Measurements from ENCODE around the gene DAZAP1. TPM values are rescaled to one million over a fixed set of nuclear protein-coding genes. Genes with fewer than 3 reads are reported as not detected.
A peak's percentile ranks its signal among the peaks of the same experiment; 100 is the strongest.
"Not testable (repeated sequence)": the region's sequence is repeated elsewhere in the genome, so short reads cannot be mapped to it uniquely, and the experiment has no call there.

DAZAP1 gene
- total RNA-seq, 1 donor from 2014 or later, result 98.7 TPM

DNA sequence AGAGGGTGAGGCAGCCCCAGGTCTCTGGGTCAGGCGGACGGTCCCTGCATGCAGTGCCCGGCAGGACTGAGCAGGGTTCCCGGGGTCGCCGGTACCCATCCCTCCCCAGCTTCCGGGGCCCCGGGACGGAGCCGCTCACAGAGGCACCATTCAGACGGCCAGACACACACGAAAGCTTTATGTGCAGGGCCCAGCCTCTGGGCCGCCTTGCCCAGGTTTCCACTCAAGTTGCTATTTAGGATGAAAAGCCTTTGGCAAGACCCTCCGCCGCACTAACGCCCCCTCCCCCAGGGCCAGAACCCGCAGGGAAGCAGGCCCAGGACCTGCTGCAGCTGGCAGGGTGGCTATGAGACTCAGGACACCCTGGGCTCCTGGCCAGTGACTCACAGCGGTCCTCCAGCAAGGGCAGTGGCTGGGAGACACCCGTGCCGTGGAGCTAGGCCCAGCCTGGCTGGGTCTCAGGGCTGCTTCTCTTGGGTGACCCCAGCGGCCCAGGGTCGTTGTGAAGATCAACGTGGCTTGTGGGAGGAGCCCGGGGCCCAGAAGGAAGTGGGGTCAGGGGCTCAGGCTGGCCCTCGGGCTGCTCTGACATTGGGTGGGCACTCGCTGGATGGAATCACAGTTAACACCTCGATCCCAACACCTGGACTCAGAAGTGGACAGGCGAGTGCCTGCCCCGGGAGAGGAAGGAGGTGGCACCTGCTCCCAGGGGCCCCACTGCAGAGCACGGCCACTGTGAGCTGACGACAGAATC is 66.8 kb downstream of the DAZAP1 start:
- Histone ChIP-seq H3K9me3 (no peaks in the 10 kb centered on the region), H3K27me3 (peaks cover 43% of the 10 kb centered on the region), H3K36me3 (no peaks in the 10 kb centered on the region), H3K27ac (no peak overlapping the region), H3K4me3 (no peak overlapping the region), H3K4me1 (peaks cover 27% of the 10 kb centered on the region)
- DNase-seq (no peak), ATAC-seq (no peak)
- intact Hi-C loops (cut with DNase I), result no loop called here
- TF ChIP-seq, protein P1, sequence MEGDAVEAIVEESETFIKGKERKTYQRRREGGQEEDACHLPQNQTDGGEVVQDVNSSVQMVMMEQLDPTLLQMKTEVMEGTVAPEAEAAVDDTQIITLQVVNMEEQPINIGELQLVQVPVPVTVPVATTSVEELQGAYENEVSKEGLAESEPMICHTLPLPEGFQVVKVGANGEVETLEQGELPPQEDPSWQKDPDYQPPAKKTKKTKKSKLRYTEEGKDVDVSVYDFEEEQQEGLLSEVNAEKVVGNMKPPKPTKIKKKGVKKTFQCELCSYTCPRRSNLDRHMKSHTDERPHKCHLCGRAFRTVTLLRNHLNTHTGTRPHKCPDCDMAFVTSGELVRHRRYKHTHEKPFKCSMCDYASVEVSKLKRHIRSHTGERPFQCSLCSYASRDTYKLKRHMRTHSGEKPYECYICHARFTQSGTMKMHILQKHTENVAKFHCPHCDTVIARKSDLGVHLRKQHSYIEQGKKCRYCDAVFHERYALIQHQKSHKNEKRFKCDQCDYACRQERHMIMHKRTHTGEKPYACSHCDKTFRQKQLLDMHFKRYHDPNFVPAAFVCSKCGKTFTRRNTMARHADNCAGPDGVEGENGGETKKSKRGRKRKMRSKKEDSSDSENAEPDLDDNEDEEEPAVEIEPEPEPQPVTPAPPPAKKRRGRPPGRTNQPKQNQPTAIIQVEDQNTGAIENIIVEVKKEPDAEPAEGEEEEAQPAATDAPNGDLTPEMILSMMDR (IDR thresholded peaks at IDR 0.05), result no peak

DNA sequence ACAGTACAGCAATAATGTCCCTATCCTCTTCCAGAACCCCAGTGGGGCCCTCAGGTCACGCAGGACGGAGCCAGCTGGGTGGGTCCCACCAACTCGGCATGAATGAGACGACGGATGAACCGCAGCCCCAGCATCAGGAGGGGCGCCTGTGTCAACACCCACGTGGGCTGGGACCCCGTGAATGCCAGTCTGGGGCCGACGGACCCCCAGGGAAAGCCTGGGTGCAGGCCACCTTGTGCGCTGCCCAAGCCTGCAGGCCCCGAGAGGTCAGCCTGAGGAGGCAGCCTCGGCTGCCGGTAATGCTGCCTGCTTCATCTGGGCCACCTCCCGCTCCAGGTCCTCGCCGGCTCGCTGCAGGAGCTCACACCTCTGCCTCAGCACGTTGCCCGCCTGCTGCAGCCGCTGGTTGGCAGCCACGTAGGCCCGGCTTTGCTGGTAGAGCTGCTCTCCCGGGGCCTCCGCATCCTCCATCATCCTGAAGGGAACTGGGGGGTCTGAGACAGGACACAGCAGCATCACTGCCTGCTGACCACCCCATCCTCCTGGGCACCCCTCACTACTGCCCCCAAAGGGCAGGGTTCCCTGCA is 67.5 kb downstream of the DAZAP1 start:
- intact Hi-C loops (cut with DNase I), result no loop called here
- peaks cover 40% of the 10 kb centered on the region for H3K27me3 ChIP-seq
- ATAC-seq (no peak), DNase-seq (no peak)
- TF ChIP-seq, protein P1 (IDR thresholded peaks at IDR 0.05), result no peak
- no peak overlapping the region for H3K4me3 ChIP-seq
- peaks cover 28% of the 10 kb centered on the region for H3K4me1 ChIP-seq
- no peaks in the 10 kb centered on the region for H3K9me3 ChIP-seq
- H3K27ac ChIP-seq, result no peak overlapping the region
- no peaks in the 10 kb centered on the region for H3K36me3 ChIP-seq

DNA sequence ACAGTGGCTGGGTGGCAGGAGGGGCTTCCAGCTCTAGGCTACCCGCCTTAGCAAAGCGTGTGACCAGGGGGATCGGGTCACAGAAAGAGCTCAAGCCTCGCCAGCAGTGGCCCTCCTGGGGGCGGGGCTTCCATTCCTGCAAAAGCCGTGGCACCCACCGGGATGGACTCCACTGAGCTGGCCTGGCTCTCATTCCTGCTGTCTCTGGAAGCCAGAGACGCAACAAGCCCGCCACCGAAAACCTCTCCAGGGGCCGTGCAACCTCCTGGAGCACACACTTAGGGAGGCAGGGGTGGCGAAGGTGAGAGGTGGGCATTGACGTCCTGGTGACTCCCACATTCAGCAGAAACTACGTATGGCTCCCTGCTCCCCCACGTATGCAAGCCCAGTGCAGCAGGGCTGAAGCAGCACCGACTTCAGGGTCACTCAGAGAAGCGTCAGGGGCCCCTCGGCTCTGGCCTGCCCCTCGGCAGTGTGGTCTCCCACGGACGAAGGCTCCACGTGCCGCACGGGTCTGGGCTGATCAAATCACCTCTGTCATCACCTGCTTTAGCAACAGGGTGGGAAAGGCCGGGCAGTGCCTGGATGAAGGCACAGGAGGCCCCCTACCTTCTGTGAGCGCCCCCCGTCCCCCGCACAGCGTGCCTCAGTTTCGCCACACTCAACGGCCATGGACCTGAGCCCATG is 68.5 kb downstream of the DAZAP1 start:
- H3K4me1 ChIP-seq, result peaks cover 17% of the 10 kb centered on the region
- peaks cover 30% of the 10 kb centered on the region for H3K27me3 ChIP-seq
- H3K27ac ChIP-seq, result no peak overlapping the region
- H3K36me3 ChIP-seq, result no peaks in the 10 kb centered on the region
- no peaks in the 10 kb centered on the region for H3K9me3 ChIP-seq
- intact Hi-C loops (cut with DNase I), result no loop called here
- H3K4me3 ChIP-seq, result no peak overlapping the region
- no peak for ATAC-seq
- TF ChIP-seq, protein P1 (IDR thresholded peaks at IDR 0.05), result no peak
- DNase-seq, result no peak

DNA sequence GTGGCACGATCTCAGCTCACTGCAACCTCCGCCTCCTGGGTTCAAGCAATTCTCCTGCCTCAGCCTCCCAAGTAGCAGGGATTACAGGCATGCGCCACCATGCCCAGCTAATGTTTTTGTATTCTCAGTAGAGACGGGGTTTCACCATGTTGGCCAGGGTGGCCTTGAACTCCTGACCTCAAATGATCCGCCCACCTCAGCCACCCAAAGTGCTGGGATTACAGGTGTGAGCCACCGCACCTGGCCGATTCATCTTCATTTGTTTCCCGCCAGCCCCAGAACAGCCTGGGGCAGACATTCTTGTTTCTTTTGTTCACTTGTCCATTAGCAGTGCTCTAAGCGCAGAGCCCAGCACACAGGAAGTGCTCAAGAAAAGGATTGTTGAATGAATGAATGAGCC is 69.7 kb downstream of the DAZAP1 start:
- DNase-seq; H3K4me3 ChIP-seq; H3K9me3 ChIP-seq; ATAC-seq; H3K27ac ChIP-seq; H3K36me3 ChIP-seq; intact Hi-C loops (cut with DNase I): not testable (repeated sequence)
- peaks cover 18% of the 10 kb centered on the region for H3K27me3 ChIP-seq
- H3K4me1 ChIP-seq, result peaks cover 11% of the 10 kb centered on the region

DNA sequence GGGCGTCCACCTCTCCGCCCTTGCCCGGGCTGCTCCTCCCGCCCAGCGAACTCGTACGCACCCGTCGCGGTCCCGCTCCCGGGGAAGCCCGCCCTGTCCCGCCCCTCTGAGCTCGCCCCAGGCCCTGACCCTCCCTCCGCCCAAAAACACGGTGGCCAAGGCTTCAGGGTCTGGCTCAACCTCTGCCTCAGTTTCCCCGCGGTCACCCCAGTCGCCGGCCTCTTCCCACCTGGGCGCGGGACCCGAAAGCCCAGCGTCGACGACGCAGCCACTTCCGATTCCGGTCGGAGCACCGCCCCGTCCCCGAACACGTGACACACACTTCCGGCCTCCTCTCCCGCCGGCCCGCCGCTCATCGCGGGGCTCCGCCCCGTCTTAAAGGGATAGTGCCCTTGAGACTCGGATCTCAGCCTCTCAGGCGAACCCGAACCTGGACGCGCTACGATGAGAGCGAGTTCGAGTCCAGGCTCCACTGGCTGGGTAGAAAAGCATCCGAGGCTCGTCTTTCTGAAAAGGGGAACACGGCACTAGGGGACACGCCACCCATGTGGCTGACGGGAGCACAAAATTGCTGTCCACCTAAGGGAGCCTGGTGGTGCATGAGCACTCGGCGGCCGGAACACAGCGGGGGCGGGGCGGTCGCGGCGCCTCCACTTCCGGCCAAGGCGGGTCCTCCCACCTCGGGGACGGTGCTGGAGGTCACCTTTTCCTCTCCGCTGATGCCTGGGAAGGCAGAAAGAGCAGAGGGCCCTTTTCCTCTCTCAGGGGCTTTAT is 71.7 kb downstream of the DAZAP1 start, which contains the start of gene C19orf25:
Gene C19orf25 (minus strand): TSS at position 282 of the 774 bp plus-strand sequence. CDS start 312 bp downstream, outside the sequence.
- intact Hi-C loops (cut with DNase I), result no loop called here
- H3K36me3 ChIP-seq, result no peaks in the 10 kb centered on the region
- ATAC-seq, result peak; percentile 96
- peak; percentile 98 for DNase-seq
- no peaks in the 10 kb centered on the region for H3K27me3 ChIP-seq
- TF ChIP-seq, protein P1 (IDR thresholded peaks at IDR 0.05), result no peak
- peak within 1 kb of the TSS; percentile 97 for H3K4me3 ChIP-seq
- no peaks in the 10 kb centered on the region for H3K9me3 ChIP-seq
- peak within 1 kb of the TSS; percentile 80 for H3K27ac ChIP-seq
- H3K4me1 ChIP-seq, result peaks cover 11% of the 10 kb centered on the region

Measured in upper lobe of right lung (tissue), 1 donor.